CD4-positive, alpha-beta T cell (primary cell): Measurements from ENCODE around the gene OR51B2. TPM values are rescaled to one million over a fixed set of nuclear protein-coding genes. Genes with fewer than 3 reads are reported as not detected.

ENCODE experiments used
- ATAC-seq: fragments of 200-7000 bp; cut with Tn5 transposase; one replicate; pipeline ENCODE4 v1.10.0; 2022; ENCODE audit warnings: mild to moderate bottlenecking; ENCODE audit not compliant: poor library complexity
- CTCF ChIA-PET: fragments of 350-600 bp; sonication (Branson Sonifier 250); formaldehyde crosslinking; loops from one replicate; lab custom pipeline; 2021; ENCODE audit warnings: antibody characterized with exemption, inconsistent platforms; lab: Charles Lee
- POLR2A ChIA-PET: fragments of 350-600 bp; sonication (Branson Sonifier 250); formaldehyde crosslinking; loops from one replicate; lab custom pipeline; 2021; ENCODE audit warnings: antibody characterized with exemption, inconsistent platforms; lab: Charles Lee
- DNase-seq, 14 experiments: peaks; one replicate each; pipeline ENCODE4 v3.0.0-alpha.2; 2013 to 2020; ENCODE audit warnings: mixed read lengths in 2 of 14
- H3K27ac ChIP-seq, 2 donors: one replicate each; pipeline versions ENCODE4 v1.5.1 to v1.7.0; 2013; ENCODE audit warnings: low read length in 2 of 2, low read depth in 1 of 2, mild to moderate bottlenecking in 1 of 2
- H3K27me3 ChIP-seq, 2 experiments: 1 replicate in 1 of 2; 2 replicates in 1 of 2; pipeline versions ENCODE4 v1.6.1 to v1.7.0; 2013; ENCODE audit warnings: low read length in 2 of 2, control low read depth in 1 of 2, mild to moderate bottlenecking in 1 of 2, moderate library complexity in 1 of 2; ENCODE audit not compliant: insufficient read depth in 2 of 2, control insufficient read depth in 1 of 2
- H3K36me3 ChIP-seq: one replicate; pipeline ENCODE4 v1.6.1; 2013; ENCODE audit warnings: low read length, control low read depth; ENCODE audit not compliant: insufficient read depth
- H3K4me1 ChIP-seq: one replicate; pipeline ENCODE4 v1.6.1; 2013; ENCODE audit warnings: low read length, control low read depth; ENCODE audit not compliant: insufficient read depth
- H3K4me3 ChIP-seq: one replicate; pipeline ENCODE4 v1.5.1; 2013; ENCODE audit warnings: mild to moderate bottlenecking, low read length, moderate library complexity
- H3K9me3 ChIP-seq, 2 experiments: 1 replicate in 1 of 2; 2 replicates in 1 of 2; pipeline versions ENCODE4 v1.6.1 to v1.7.0; 2013; ENCODE audit warnings: low read length in 2 of 2, mild to moderate bottlenecking in 2 of 2, control low read depth in 1 of 2, moderate library complexity in 1 of 2; ENCODE audit not compliant: control insufficient read depth in 1 of 2, insufficient read depth in 1 of 2
- H3K27ac Mint-ChIP-seq: one replicate; pipeline ENCODE4 v1.8.0; 2020; ENCODE audit warnings: mixed read lengths
- H3K27me3 Mint-ChIP-seq: one replicate; pipeline ENCODE4 v1.8.0; 2021; ENCODE audit warnings: mixed read lengths
- H3K36me3 Mint-ChIP-seq: one replicate; pipeline ENCODE4 v1.8.0; 2021; ENCODE audit warnings: low read depth, mixed read lengths
- H3K4me1 Mint-ChIP-seq: one replicate; pipeline ENCODE4 v1.8.0; 2021; ENCODE audit warnings: low read depth, mixed read lengths
- H3K4me3 Mint-ChIP-seq: one replicate; pipeline ENCODE4 v1.8.0; 2020; ENCODE audit warnings: mild to moderate bottlenecking, mixed read lengths
- H3K9me3 Mint-ChIP-seq: one replicate; pipeline ENCODE4 v1.8.0; 2020; ENCODE audit warnings: mixed read lengths
- CTCF ChIP-seq: fragments of 200-600 bp; IDR thresholded peaks from one replicate; pipeline ENCODE4 v1.8.0; 2022; ENCODE audit warnings: antibody characterized with exemption, mild to moderate bottlenecking
- intact Hi-C, 2 experiments: fragments of 100-400 bp; cut with DNase I in 1 of 2; cut with micrococcal nuclease in 1 of 2; formaldehyde crosslinking; loops; one replicate each; pipeline versions ENCODE4 v1.15.1 to v1.9.0; 2023 to 2025; cut with DNase I, micrococcal nuclease
- total RNA-seq, 174 experiments: library from RNA in 2 of 174; stranded (reverse) in 2 of 174; gene quantifications; one replicate each; pipeline ENCODE4 v1.2.3 and lab custom pipeline; 2021 to 2026

OR51B2 gene
- total RNA-seq, 2 experiments from 2014 or later = not detected

GRCh38 chr11:5291207-5291838 is 32.8 kb downstream of the OR51B2 start:
- H3K36me3 ChIP-seq = no peaks in the 10 kb centered on the region
- no peaks in the 10 kb centered on the region for H3K27me3 ChIP-seq
- Mint-ChIP-seq H3K4me1 (no peaks in the 10 kb centered on the region), H3K36me3 (no peaks in the 10 kb centered on the region), H3K9me3 (no peaks in the 10 kb centered on the region), H3K27ac (no peak overlapping the region), H3K4me3 (no peak overlapping the region), H3K27me3 (no peaks in the 10 kb centered on the region)
- TF ChIP-seq CTCF = no peak
- intact Hi-C loops = no loop called here
- H3K27ac ChIP-seq = no peak overlapping the region
- ChIA-PET CTCF (no interaction called here), POLR2A (no interaction called here)
- H3K4me1 ChIP-seq = no peaks in the 10 kb centered on the region
- H3K4me3 ChIP-seq = no peak overlapping the region
- ATAC-seq = no peak
- H3K9me3 ChIP-seq = peaks cover 0 to 7% of the 10 kb centered on the region in 2 experiments
- DNase-seq = no peak

- H3K27ac ChIP-seq = no peak overlapping the region
- no peaks in the 10 kb centered on the region for H3K9me3 Mint-ChIP-seq
- POLR2A ChIA-PET = no interaction called here
- no peaks in the 10 kb centered on the region for H3K4me1 ChIP-seq
- no peak for ATAC-seq
- H3K4me3 ChIP-seq = no peak overlapping the region
- H3K36me3 Mint-ChIP-seq = no peaks in the 10 kb centered on the region
- H3K27me3 ChIP-seq = no peaks in the 10 kb centered on the region
- peaks cover 0 to 7% of the 10 kb centered on the region in 2 experiments for H3K9me3 ChIP-seq
- CTCF ChIA-PET = no interaction called here
- no peaks in the 10 kb centered on the region for H3K27me3 Mint-ChIP-seq
- H3K36me3 ChIP-seq = no peaks in the 10 kb centered on the region
- intact Hi-C loops = no loop called here
- H3K4me3 Mint-ChIP-seq = no peak overlapping the region
- no peak for DNase-seq
- no peak overlapping the region for H3K27ac Mint-ChIP-seq
- H3K4me1 Mint-ChIP-seq = no peaks in the 10 kb centered on the region
- TF ChIP-seq CTCF = no peak
These were observed 34.0 kb downstream of the OR51B2 start for GRCh38 chr11:5290106-5290505.

GRCh38 chr11:5289696-5290095 is 34.4 kb downstream of the OR51B2 start:
- no peaks in the 10 kb centered on the region for H3K4me1 ChIP-seq
- Mint-ChIP-seq H3K4me1 (no peaks in the 10 kb centered on the region), H3K27me3 (no peaks in the 10 kb centered on the region), H3K36me3 (no peaks in the 10 kb centered on the region), H3K4me3 (no peak overlapping the region), H3K27ac (no peak overlapping the region), H3K9me3 (no peaks in the 10 kb centered on the region)
- peaks cover 0 to 6% of the 10 kb centered on the region in 2 experiments for H3K9me3 ChIP-seq
- no peaks in the 10 kb centered on the region for H3K27me3 ChIP-seq
- intact Hi-C loops = no loop called here
- H3K4me3 ChIP-seq = no peak overlapping the region
- ATAC-seq (no peak), DNase-seq (no peak)
- CTCF ChIA-PET = no interaction called here
- H3K27ac ChIP-seq = no peak overlapping the region
- no peak for TF ChIP-seq CTCF
- no peaks in the 10 kb centered on the region for H3K36me3 ChIP-seq
- POLR2A ChIA-PET = no interaction called here
